NB4 (cell line): ENCODE data around the gene HP.

Source experiments
- DNase-seq: peaks from one replicate; pipeline ENCODE4 v3.0.0; 2010; ENCODE audit warnings: low read depth
- H3K4me3 ChIP-seq: one replicate; pipeline ENCODE4 v1.5.1; 2011; ENCODE audit warnings: mild to moderate bottlenecking, low read depth, low read length, moderate library complexity
- CTCF ChIP-seq: IDR thresholded peaks from one replicate; pipeline ENCODE4 v1.5.1; 2012; ENCODE audit warnings: low read depth, low read length
- MAX ChIP-seq: IDR thresholded peaks from 2 replicates; pipeline ENCODE4 v1.6.1; 2011; ENCODE audit warnings: low read depth, low read length
- MYC ChIP-seq: IDR thresholded peaks from 2 replicates; pipeline ENCODE4 v1.6.1; 2011; ENCODE audit warnings: low read depth, low read length
- POLR2A ChIP-seq: IDR thresholded peaks from 2 replicates; pipeline ENCODE4 v1.6.1; 2011; ENCODE audit warnings: mild to moderate bottlenecking; ENCODE audit not compliant: insufficient read length; ENCODE audit errors: extremely low read depth

Gene HP

GRCh38 chr16:72084445-72084844, 30.1 kb downstream of the HP start:
- no peak for DNase-seq
- no peak overlapping the region for H3K4me3 ChIP-seq
- TF ChIP-seq POLR2A (no peak), CTCF (no peak), MAX (no peak), MYC (no peak)

GRCh38 chr16:72085002-72085401, 30.7 kb downstream of the HP start:
- H3K4me3 ChIP-seq: no peak overlapping the region
- DNase-seq: no peak
- TF ChIP-seq POLR2A (no peak), MAX (no peak), CTCF (no peak), MYC (no peak)

GRCh38 chr16:72091217-72091616, 36.9 kb downstream of the HP start:
- H3K4me3 ChIP-seq: peak overlapping the region; percentile 3

GRCh38 chr16:72092832-72093447, 38.6 kb downstream of the HP start:
- TF ChIP-seq MYC (no peak), CTCF (no peak), MAX (no peak), POLR2A (no peak)
- peak; percentile 52 for DNase-seq
- peak overlapping the region; percentile 96 for H3K4me3 ChIP-seq

More at GRCh38 chr16:72091217-72091616, 36.9 kb downstream of the HP start:
- TF ChIP-seq MYC (no peak), POLR2A (no peak), MAX (no peak), CTCF (no peak)
- DNase-seq: no peak

- H3K4me3 ChIP-seq: peak within 1 kb of the TSS; percentile 96
- TF ChIP-seq POLR2A: no peak
- peak; percentile 42 for TF ChIP-seq MAX
- peak; percentile 100 for DNase-seq
These were observed 39.4 kb downstream of the HP start, which contains the start of the genes DHX38 and TXNL4B for GRCh38 chr16:72093448-72094265. TSS of gene DHX38 (plus strand) at chr16:72093847. CDS start at chr16:72096158, 2,311 bp downstream. TSS of gene TXNL4B (minus strand) at chr16:72093620. CDS start at chr16:72090749, 2,871 bp downstream.

- TF ChIP-seq MYC (no peak), POLR2A (no peak), CTCF (no peak), MAX (no peak)
- DNase-seq: no peak
- H3K4me3 ChIP-seq: peak overlapping the region; percentile 96
These were observed 39.9 kb downstream of the HP start for GRCh38 chr16:72094266-72094610.
